ENCODE measurements around the gene FAM20A.
A peak's percentile ranks its signal among the peaks of the same experiment; 100 is the strongest.

DNA sequence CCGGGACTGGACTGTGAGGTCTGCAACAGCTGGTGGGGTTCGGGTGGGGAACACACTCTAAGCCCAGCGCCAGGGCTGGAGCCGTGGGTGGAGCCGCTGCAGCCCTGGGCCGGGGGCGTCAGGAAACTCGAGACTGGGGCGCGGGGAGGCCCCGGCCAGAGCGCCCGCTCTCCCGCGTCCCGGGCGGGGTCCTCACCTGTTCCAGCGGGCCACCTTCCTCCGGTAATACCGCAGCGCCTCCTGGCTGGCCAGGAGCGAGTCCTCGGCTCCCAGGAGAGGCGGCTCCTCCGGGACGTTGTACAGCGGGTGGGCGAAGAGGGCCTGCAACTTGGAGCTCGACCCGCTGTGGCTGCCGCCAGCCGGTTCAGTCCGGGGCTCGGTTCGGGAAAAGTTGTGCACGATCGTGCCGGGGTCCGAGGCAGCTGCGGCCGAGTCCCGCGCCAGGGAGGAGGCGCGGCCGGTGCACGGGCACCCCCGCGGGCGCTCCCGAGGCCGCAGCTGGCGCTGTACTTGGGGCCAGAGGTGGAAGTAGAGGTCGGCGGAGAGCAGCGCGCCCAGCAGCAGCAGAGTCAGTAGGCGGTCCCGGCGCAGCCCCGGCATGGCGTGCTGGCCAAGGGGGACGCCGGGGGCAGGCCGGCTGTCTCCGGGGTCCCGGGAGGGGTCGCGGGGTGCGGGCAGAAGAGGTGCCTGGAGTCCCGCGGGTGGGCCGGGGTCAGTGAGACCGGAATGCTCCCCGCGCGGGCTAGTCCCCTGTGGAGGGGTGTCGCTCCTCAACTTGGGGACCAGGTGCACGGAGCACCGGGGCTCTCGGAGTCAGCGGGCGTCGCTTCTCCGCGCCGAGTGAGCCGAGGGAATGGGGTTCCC, 868 bp downstream of the FAM20A start:
- TF ChIP-seq, protein P1, sequence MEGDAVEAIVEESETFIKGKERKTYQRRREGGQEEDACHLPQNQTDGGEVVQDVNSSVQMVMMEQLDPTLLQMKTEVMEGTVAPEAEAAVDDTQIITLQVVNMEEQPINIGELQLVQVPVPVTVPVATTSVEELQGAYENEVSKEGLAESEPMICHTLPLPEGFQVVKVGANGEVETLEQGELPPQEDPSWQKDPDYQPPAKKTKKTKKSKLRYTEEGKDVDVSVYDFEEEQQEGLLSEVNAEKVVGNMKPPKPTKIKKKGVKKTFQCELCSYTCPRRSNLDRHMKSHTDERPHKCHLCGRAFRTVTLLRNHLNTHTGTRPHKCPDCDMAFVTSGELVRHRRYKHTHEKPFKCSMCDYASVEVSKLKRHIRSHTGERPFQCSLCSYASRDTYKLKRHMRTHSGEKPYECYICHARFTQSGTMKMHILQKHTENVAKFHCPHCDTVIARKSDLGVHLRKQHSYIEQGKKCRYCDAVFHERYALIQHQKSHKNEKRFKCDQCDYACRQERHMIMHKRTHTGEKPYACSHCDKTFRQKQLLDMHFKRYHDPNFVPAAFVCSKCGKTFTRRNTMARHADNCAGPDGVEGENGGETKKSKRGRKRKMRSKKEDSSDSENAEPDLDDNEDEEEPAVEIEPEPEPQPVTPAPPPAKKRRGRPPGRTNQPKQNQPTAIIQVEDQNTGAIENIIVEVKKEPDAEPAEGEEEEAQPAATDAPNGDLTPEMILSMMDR (IDR thresholded peaks at IDR 0.05; ENCODE audit: poor library complexity, severe bottlenecking) = no peak
- TF ChIP-seq EP300 (conservative IDR thresholded peaks at IDR 0.05; ENCODE audit: poor library complexity, severe bottlenecking) (no peak), MXI1 (conservative IDR thresholded peaks at IDR 0.05; ENCODE audit: poor library complexity, severe bottlenecking) (no peak), SMC3 (conservative IDR thresholded peaks at IDR 0.05; ENCODE audit: poor library complexity) (no peak), EZH2 (IDR thresholded peaks at IDR 0.05; ENCODE audit: borderline replicate concordance, insufficient read depth, low read length, poor library complexity, severe bottlenecking) (peak; percentile 48), RAD21 (conservative IDR thresholded peaks at IDR 0.05) (no peak), TAF1 (IDR thresholded peaks at IDR 0.05; ENCODE audit: low read depth) (no peak), POLR2AphosphoS5 (IDR thresholded peaks at IDR 0.05) (no peak)
- TF ChIP-seq, protein P2, sequence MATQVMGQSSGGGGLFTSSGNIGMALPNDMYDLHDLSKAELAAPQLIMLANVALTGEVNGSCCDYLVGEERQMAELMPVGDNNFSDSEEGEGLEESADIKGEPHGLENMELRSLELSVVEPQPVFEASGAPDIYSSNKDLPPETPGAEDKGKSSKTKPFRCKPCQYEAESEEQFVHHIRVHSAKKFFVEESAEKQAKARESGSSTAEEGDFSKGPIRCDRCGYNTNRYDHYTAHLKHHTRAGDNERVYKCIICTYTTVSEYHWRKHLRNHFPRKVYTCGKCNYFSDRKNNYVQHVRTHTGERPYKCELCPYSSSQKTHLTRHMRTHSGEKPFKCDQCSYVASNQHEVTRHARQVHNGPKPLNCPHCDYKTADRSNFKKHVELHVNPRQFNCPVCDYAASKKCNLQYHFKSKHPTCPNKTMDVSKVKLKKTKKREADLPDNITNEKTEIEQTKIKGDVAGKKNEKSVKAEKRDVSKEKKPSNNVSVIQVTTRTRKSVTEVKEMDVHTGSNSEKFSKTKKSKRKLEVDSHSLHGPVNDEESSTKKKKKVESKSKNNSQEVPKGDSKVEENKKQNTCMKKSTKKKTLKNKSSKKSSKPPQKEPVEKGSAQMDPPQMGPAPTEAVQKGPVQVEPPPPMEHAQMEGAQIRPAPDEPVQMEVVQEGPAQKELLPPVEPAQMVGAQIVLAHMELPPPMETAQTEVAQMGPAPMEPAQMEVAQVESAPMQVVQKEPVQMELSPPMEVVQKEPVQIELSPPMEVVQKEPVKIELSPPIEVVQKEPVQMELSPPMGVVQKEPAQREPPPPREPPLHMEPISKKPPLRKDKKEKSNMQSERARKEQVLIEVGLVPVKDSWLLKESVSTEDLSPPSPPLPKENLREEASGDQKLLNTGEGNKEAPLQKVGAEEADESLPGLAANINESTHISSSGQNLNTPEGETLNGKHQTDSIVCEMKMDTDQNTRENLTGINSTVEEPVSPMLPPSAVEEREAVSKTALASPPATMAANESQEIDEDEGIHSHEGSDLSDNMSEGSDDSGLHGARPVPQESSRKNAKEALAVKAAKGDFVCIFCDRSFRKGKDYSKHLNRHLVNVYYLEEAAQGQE (IDR thresholded peaks at IDR 0.05; ENCODE audit: borderline replicate concordance) = no peak

Data from neural cell (in vitro differentiated cells).